Measurements from ENCODE around the gene NCS1.
"Not testable (repeated sequence)": the region's sequence is repeated elsewhere in the genome, so short reads cannot be mapped to it uniquely, and the experiment has no call there.

The NCS1 gene

DNA sequence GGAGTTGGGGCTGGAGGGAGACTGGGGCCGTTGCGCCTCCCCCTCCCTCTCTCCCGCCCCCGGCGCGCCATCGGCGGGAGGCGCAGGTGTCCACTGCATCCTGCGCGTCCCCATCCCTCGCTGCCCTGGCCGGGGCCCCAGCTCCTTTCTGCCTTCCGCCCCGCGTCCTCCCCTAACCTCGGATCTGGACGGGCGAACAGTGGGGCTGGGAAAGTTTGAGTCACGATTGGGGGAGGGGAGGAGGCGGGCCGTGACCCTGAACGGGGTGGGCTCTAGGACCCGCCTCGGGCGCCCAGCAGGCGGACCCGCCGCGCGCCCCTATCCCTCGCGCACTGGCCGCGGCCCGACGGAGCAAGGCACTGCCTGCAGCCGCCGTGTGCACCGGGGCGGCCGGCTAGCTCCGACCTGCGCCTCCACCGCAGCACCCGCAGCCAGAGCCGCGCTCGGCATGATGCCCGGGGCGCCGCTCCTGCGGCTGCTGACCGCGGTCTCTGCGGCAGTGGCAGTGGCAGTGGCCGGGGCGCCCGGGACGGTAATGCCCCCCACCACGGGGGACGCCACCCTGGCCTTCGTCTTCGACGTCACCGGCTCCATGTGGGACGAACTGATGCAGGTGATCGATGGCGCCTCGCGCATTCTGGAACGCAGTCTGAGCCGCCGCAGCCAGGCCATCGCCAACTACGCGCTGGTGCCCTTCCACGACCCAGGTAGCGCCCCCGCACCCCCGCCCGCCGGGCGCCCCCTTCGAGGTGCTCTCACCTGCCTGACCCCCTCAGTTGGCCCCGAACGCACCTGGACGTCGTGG, 93.4 kb downstream of the NCS1 start, which contains the start of gene HMCN2:
HMCN2 (plus strand) TSS at position 330 of the 805 bp plus-strand sequence; CDS start at position 449, 119 bp downstream.
- no peak for DNase-seq

GRCh38 chr9:130266236-130267098, 94.3 kb downstream of the NCS1 start:
- DNase-seq: no peak

GRCh38 chr9:130267930-130268329, 95.7 kb downstream of the NCS1 start:
- no peak for DNase-seq

DNA sequence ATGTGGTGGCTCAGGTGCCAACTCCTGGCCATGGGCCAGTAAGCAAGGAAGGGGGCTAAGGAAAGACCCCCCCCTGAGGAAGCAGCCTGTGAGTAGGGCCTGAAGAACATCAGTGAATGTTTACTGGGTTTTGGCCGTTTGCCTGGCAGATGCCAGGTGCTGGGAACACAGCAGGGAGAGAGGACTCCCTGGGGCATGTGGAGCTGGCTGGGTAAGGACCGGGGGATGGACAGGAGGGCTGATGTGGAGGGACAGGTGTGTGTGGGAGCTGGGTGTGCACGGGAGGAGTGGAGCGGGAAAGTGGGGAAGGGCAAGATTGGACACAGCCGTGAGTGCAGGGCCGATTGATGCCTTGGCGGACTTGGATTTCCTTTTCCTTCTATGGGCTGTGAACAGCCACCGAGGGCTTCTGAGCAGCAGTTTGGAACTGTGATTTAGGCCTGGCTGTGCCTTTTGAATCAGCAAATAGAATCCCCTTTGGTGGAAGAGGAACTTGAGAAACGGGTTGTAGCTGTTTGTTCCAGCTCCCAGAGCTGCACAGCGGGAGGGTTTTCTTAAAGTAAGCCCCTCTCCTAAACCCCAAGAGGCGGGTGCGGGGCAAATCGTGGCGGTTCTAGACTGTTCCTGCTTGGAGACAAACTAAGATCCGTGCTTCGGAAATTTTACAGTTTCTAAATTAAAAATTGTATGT, 96.5 kb downstream of the NCS1 start:
- no peak for DNase-seq

- DNase-seq: no peak
Observed at GRCh38 chr9:130271473-130271872, 99.3 kb downstream of the NCS1 start.

DNA sequence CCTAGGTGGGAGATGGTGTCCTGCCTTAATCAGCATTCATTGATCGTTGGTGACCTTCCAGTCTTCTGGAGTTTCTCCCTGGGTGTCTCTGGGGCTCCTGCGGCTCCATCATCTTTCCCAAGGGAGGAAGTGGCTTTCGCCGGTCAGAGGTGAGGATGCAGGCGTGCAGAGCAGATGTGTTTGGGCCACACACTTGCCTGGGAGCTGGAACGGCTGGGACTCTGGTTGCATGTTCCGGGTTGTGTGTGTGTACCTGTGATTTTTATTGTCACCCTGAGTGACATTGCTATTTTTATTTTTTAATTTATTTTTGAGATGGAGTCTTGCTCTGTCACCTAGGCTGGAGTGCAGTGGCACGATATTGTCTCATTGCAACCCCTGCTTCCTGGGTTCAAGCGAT, 103.0 kb downstream of the NCS1 start:
- no peak for DNase-seq

- no peak for DNase-seq
Observed at GRCh38 chr9:130276121-130276520, 103.9 kb downstream of the NCS1 start.

GRCh38 chr9:130276955-130277354, 104.8 kb downstream of the NCS1 start:
- DNase-seq: no peak

- DNase-seq: not testable (repeated sequence)
Observed at GRCh38 chr9:130277525-130277924, 105.3 kb downstream of the NCS1 start.

GRCh38 chr9:130283539-130284248, 111.5 kb downstream of the NCS1 start:
- DNase-seq: no peak

- no peak for DNase-seq
Observed at GRCh38 chr9:130284249-130284625, 112.0 kb downstream of the NCS1 start.

DNA sequence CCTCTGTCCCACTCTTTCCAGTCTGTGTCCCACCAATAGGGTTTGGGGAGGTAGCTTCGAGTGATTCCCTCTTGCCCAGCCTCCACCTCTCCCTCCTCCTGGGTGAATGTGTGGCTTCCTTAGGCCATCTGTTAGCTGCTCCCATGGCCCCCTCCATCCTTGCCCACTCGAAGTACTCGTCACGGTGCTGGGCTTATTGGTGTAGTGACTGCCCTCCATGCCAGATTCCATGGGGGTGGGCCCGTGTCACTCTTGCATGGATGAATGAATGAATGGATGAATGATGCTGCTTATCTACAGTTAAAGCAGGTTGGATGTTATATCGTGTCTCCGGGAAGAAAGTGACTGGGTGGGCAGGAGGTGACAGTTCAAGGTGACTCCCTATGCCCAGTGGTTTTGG, 112.5 kb downstream of the NCS1 start:
- DNase-seq: no peak

GRCh38 chr9:130285271-130285670, 113.1 kb downstream of the NCS1 start:
- DNase-seq: no peak

DNA sequence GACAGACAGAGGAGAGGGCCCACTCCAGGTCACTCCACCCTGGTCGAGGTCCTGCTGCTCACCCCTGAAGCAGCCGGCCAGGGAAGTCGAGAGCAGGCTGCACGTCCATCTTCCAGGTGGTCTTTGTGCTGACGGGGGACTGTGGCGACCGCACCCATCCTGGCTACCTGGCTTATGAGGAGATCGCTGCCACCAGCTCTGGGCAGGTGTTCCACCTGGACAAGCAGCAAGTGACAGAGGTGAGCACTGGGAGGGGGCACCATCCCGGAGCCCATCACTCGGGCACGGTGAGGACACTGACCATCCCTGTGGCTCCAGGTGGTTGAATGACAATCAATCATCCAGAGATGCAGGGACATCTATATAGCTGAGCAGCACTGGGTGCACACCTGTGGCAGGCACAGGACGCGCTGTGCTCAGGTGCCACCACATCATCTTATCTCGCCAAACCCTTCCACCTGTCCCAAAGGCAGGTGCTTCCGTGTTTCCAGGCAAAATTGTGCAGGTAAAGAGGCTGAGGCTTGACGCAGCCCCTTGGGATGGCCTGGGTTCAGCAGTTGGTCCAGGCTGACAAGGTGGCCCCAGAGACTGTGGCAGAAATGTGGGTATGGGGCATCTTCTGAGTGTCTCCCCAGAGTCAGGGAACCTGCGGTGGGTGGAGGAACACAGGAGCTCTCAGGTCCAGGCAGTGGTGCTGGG, 114.0 kb downstream of the NCS1 start:
- no peak for DNase-seq
